ENCODE data around the gene PPP2R3A.
"Not testable (repeated sequence)": the region's sequence is repeated elsewhere in the genome, so short reads cannot be mapped to it uniquely, and the experiment has no call there.

PPP2R3A gene

DNA sequence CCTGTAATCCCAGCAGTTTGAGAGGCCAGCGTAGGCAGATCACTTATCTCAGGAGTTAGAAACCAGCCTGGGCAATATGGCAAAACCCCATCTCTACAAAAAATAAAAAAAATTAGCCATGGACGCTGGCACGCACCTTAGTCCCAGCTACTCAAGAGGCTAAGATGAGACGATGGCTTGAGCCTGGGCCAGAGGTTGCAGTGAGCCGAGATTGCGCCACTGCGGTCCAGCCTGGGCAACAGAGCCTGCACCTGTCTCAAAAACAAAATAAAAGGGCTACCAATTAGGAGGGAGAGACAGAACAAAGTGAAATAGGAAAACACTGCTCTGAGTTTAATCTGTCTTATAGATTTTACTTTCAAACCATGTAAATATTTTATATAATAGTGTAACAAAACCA is 196.8 kb downstream of the PPP2R3A start:
- H3K9ac ChIP-seq (ENCODE audit: low read depth, low read length), result no peak overlapping the region
- no peaks in the 10 kb centered on the region for H3K36me3 ChIP-seq (ENCODE audit: control insufficient read depth, insufficient read depth, low read length)
- no peak overlapping the region for H3K4me3 ChIP-seq (ENCODE audit: low read depth, low read length)
- no peaks in the 10 kb centered on the region for H3K27me3 ChIP-seq (ENCODE audit: control insufficient read depth, insufficient read depth, low read length)
- no peaks in the 10 kb centered on the region for H3K9me3 ChIP-seq (ENCODE audit: control insufficient read depth, insufficient read depth, low read length)
- no peak overlapping the region for H3K27ac ChIP-seq (ENCODE audit: low read depth, low read length)
- peaks cover 11% of the 10 kb centered on the region; the same call in 1 of the 2 replicates for H3K4me1 ChIP-seq (ENCODE audit: control insufficient read depth, insufficient read depth, low read length)

DNA sequence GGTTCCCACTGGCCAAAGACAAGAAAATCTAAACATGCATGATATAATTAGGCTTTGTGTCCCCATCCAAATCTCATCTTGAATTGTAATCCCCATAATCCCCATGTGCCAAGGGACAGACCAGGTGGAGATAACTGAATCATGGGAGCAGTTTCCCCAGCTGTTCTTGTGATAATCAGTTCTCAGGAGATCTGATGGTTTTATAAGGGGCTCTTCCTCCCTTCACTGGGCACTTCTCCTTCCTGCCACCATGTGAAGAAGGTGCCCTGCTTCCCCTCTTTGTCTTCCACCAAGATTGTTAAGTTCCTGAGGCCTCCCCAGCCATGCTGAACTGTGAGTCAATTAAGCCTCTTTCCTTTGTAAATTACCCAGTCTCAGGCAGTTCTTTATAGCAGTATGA is 198.1 kb downstream of the PPP2R3A start:
- not testable (repeated sequence) for H3K27me3 ChIP-seq (ENCODE audit: control insufficient read depth, insufficient read depth, low read length); H3K36me3 ChIP-seq (ENCODE audit: control insufficient read depth, insufficient read depth, low read length); H3K9me3 ChIP-seq (ENCODE audit: control insufficient read depth, insufficient read depth, low read length); H3K9ac ChIP-seq (ENCODE audit: low read depth, low read length); H3K4me3 ChIP-seq (ENCODE audit: low read depth, low read length)
- Histone ChIP-seq H3K27ac (ENCODE audit: low read depth, low read length) (peak overlapping the region; percentile 40), H3K4me1 (ENCODE audit: control insufficient read depth, insufficient read depth, low read length) (peaks cover 11% of the 10 kb centered on the region; the same call in 1 of the 2 replicates)

GRCh38 chr3:136166507-136166906 is 201.0 kb downstream of the PPP2R3A start:
- no peaks in the 10 kb centered on the region for H3K9me3 ChIP-seq (ENCODE audit: control insufficient read depth, insufficient read depth, low read length)
- peaks cover 13% of the 10 kb centered on the region; the same call in 1 of the 2 replicates for H3K4me1 ChIP-seq (ENCODE audit: control insufficient read depth, insufficient read depth, low read length)
- no peak overlapping the region for H3K4me3 ChIP-seq (ENCODE audit: low read depth, low read length)
- no peaks in the 10 kb centered on the region for H3K27me3 ChIP-seq (ENCODE audit: control insufficient read depth, insufficient read depth, low read length)
- no peak overlapping the region for H3K9ac ChIP-seq (ENCODE audit: low read depth, low read length)
- H3K36me3 ChIP-seq (ENCODE audit: control insufficient read depth, insufficient read depth, low read length), result no peaks in the 10 kb centered on the region
- no peak overlapping the region for H3K27ac ChIP-seq (ENCODE audit: low read depth, low read length)

GRCh38 chr3:136168236-136168635 is 202.7 kb downstream of the PPP2R3A start:
- not testable (repeated sequence) for H3K27ac ChIP-seq (ENCODE audit: low read depth, low read length); H3K36me3 ChIP-seq (ENCODE audit: control insufficient read depth, insufficient read depth, low read length); H3K9me3 ChIP-seq (ENCODE audit: control insufficient read depth, insufficient read depth, low read length); H3K9ac ChIP-seq (ENCODE audit: low read depth, low read length); H3K27me3 ChIP-seq (ENCODE audit: control insufficient read depth, insufficient read depth, low read length); H3K4me3 ChIP-seq (ENCODE audit: low read depth, low read length)
- peaks cover 14% of the 10 kb centered on the region; the same call in 1 of the 2 replicates for H3K4me1 ChIP-seq (ENCODE audit: control insufficient read depth, insufficient read depth, low read length)

DNA sequence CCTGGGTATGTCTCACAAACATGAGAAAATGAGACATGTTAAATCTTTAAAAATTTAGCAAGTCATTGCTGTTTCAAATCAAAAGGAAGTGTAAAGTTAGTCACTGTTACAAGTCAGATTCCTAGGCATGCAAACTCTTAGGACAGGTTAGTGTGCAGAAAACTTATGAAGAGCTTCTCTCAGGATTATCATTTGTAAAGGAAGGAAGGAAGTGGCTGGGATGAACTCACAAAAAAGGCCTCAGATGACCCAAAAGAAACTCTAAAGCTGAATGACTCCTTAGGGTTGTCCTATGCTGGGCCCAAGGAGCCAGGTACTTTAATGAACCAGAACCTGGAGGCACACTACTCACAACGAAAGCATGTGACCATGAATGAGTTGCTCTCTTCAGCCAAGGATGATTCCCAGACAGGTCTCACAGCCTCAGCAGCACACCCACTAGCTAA is 205.6 kb downstream of the PPP2R3A start:
- Histone ChIP-seq H3K36me3 (ENCODE audit: control insufficient read depth, insufficient read depth, low read length) (no peaks in the 10 kb centered on the region), H3K4me1 (ENCODE audit: control insufficient read depth, insufficient read depth, low read length) (peaks cover 4% of the 10 kb centered on the region; the same call in 1 of the 2 replicates), H3K9ac (ENCODE audit: low read depth, low read length) (no peak overlapping the region), H3K27me3 (ENCODE audit: control insufficient read depth, insufficient read depth, low read length) (no peaks in the 10 kb centered on the region), H3K4me3 (ENCODE audit: low read depth, low read length) (no peak overlapping the region), H3K9me3 (ENCODE audit: control insufficient read depth, insufficient read depth, low read length) (no peaks in the 10 kb centered on the region), H3K27ac (ENCODE audit: low read depth, low read length) (no peak overlapping the region)

GRCh38 chr3:136173939-136174490 is 208.5 kb downstream of the PPP2R3A start:
- Histone ChIP-seq H3K27me3 (ENCODE audit: control insufficient read depth, insufficient read depth, low read length) (no peaks in the 10 kb centered on the region), H3K27ac (ENCODE audit: low read depth, low read length) (no peak overlapping the region), H3K9me3 (ENCODE audit: control insufficient read depth, insufficient read depth, low read length) (no peaks in the 10 kb centered on the region), H3K36me3 (ENCODE audit: control insufficient read depth, insufficient read depth, low read length) (no peaks in the 10 kb centered on the region), H3K9ac (ENCODE audit: low read depth, low read length) (no peak overlapping the region), H3K4me1 (ENCODE audit: control insufficient read depth, insufficient read depth, low read length) (peaks cover 4% of the 10 kb centered on the region; the same call in 1 of the 2 replicates), H3K4me3 (ENCODE audit: low read depth, low read length) (no peak overlapping the region)

- Histone ChIP-seq H3K36me3 (ENCODE audit: control insufficient read depth, insufficient read depth, low read length) (no peaks in the 10 kb centered on the region), H3K9me3 (ENCODE audit: control insufficient read depth, insufficient read depth, low read length) (no peaks in the 10 kb centered on the region), H3K9ac (ENCODE audit: low read depth, low read length) (no peak overlapping the region), H3K4me1 (ENCODE audit: control insufficient read depth, insufficient read depth, low read length) (peaks cover 4% of the 10 kb centered on the region), H3K27ac (ENCODE audit: low read depth, low read length) (no peak overlapping the region), H3K4me3 (ENCODE audit: low read depth, low read length) (no peak overlapping the region), H3K27me3 (ENCODE audit: control insufficient read depth, insufficient read depth, low read length) (no peaks in the 10 kb centered on the region)
Measured at GRCh38 chr3:136177876-136178275, 212.3 kb downstream of the PPP2R3A start.

DNA sequence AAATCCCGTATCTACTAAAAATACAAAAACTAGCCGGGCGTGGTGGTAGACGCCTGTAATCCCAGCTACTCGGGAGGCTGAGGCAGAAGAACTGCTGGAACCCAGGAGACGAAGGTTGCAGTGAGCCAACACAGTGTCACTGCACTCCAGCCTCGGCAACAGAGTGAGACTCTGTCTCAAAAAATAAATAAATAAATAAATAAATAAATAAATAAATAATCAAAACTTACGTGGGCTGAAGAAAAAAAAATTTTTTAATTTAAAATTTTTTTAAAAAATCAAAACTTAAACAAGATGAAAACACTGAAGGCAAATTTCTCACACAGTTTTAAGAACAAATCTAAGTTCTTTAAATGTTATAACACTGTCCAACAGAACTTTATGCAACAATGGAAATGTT is 216.2 kb downstream of the PPP2R3A start:
- Histone ChIP-seq H3K9me3 (ENCODE audit: control insufficient read depth, insufficient read depth, low read length) (no peaks in the 10 kb centered on the region), H3K4me3 (ENCODE audit: low read depth, low read length) (no peak overlapping the region), H3K4me1 (ENCODE audit: control insufficient read depth, insufficient read depth, low read length) (peaks cover 10% of the 10 kb centered on the region), H3K9ac (ENCODE audit: low read depth, low read length) (no peak overlapping the region), H3K36me3 (ENCODE audit: control insufficient read depth, insufficient read depth, low read length) (no peaks in the 10 kb centered on the region), H3K27ac (ENCODE audit: low read depth, low read length) (no peak overlapping the region), H3K27me3 (ENCODE audit: control insufficient read depth, insufficient read depth, low read length) (no peaks in the 10 kb centered on the region)

- H3K27ac ChIP-seq (ENCODE audit: low read depth, low read length), result no peak overlapping the region
- H3K36me3 ChIP-seq (ENCODE audit: control insufficient read depth, insufficient read depth, low read length), result no peaks in the 10 kb centered on the region
- H3K4me3 ChIP-seq (ENCODE audit: low read depth, low read length), result no peak overlapping the region
- H3K4me1 ChIP-seq (ENCODE audit: control insufficient read depth, insufficient read depth, low read length), result peaks cover 26% of the 10 kb centered on the region
- H3K9ac ChIP-seq (ENCODE audit: low read depth, low read length), result no peak overlapping the region
- no peaks in the 10 kb centered on the region for H3K27me3 ChIP-seq (ENCODE audit: control insufficient read depth, insufficient read depth, low read length)
- H3K9me3 ChIP-seq (ENCODE audit: control insufficient read depth, insufficient read depth, low read length), result no peaks in the 10 kb centered on the region
Measured at GRCh38 chr3:136184703-136185102, 219.2 kb downstream of the PPP2R3A start.

- no peaks in the 10 kb centered on the region for H3K27me3 ChIP-seq (ENCODE audit: control insufficient read depth, insufficient read depth, low read length)
- no peak overlapping the region for H3K4me3 ChIP-seq (ENCODE audit: low read depth, low read length)
- no peak overlapping the region for H3K27ac ChIP-seq (ENCODE audit: low read depth, low read length)
- no peaks in the 10 kb centered on the region for H3K36me3 ChIP-seq (ENCODE audit: control insufficient read depth, insufficient read depth, low read length)
- H3K9ac ChIP-seq (ENCODE audit: low read depth, low read length), result no peak overlapping the region
- peaks cover 32% of the 10 kb centered on the region for H3K4me1 ChIP-seq (ENCODE audit: control insufficient read depth, insufficient read depth, low read length)
- no peaks in the 10 kb centered on the region for H3K9me3 ChIP-seq (ENCODE audit: control insufficient read depth, insufficient read depth, low read length)
Measured at GRCh38 chr3:136186344-136186743, 220.8 kb downstream of the PPP2R3A start.

DNA sequence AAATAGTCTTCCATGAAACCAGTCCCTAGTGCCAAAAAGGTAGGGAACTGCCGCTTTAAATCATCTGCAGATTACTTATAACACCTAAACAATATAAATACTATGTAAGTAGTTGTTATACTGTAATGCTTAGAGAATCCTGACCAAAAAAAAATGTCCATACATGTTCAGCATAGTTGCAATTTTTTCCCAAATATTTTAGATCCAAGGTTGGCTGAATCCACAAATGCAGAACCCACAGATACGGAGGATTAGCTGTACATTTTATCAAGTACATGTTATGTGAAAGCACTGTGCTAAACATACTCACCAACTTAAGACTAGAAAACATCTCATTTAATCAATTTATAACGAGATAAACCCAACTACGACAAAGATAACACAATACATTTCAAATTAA is 221.3 kb downstream of the PPP2R3A start:
- no peaks in the 10 kb centered on the region for H3K36me3 ChIP-seq (ENCODE audit: control insufficient read depth, insufficient read depth, low read length)
- H3K27me3 ChIP-seq (ENCODE audit: control insufficient read depth, insufficient read depth, low read length), result no peaks in the 10 kb centered on the region
- H3K9me3 ChIP-seq (ENCODE audit: control insufficient read depth, insufficient read depth, low read length), result no peaks in the 10 kb centered on the region
- H3K27ac ChIP-seq (ENCODE audit: low read depth, low read length), result no peak overlapping the region
- peaks cover 32% of the 10 kb centered on the region for H3K4me1 ChIP-seq (ENCODE audit: control insufficient read depth, insufficient read depth, low read length)
- H3K4me3 ChIP-seq (ENCODE audit: low read depth, low read length), result no peak overlapping the region
- H3K9ac ChIP-seq (ENCODE audit: low read depth, low read length), result no peak overlapping the region

Data from HUES48 (cell line).